HTERT RPE-1 (cell line): ENCODE data around the gene TSEN15.

ENCODE experiments used
- in situ Hi-C: fragments of 300-500 bp; cut with MboI; formaldehyde crosslinking; loops from 4 replicates; pipeline ENCODE4 v1.14.3; 2020; ENCODE audit warnings: low sequenced_read_pairs

The TSEN15 gene

GRCh38 chr1:184051485-184052193 lies at the start of gene TSEN15:
TSS of gene TSEN15 (plus strand) at chr1:184051730. CDS start at chr1:184051756, 26 bp downstream.
- in situ Hi-C loops = no loop called here

- in situ Hi-C loops = no loop called here
Observed at GRCh38 chr1:184002071-184002470, 49.5 kb upstream of the TSEN15 start.

GRCh38 chr1:184004935-184005334 lies 46.6 kb upstream of the TSEN15 start:
- in situ Hi-C loops = no loop called here

- in situ Hi-C loops = no loop called here
Observed at GRCh38 chr1:184005506-184005905, 46.0 kb upstream of the TSEN15 start.

- in situ Hi-C loops = no loop called here
Observed at GRCh38 chr1:184010788-184011187, 40.7 kb upstream of the TSEN15 start.

- in situ Hi-C loops = no loop called here
Observed at GRCh38 chr1:184012187-184012586, 39.3 kb upstream of the TSEN15 start.

- in situ Hi-C loops = no loop called here
Observed at GRCh38 chr1:184014271-184014670, 37.3 kb upstream of the TSEN15 start.

- in situ Hi-C loops = no loop called here
Observed at GRCh38 chr1:184016169-184016568, 35.4 kb upstream of the TSEN15 start.

GRCh38 chr1:184017306-184017705 lies 34.2 kb upstream of the TSEN15 start:
- in situ Hi-C loops = no loop called here

GRCh38 chr1:184018622-184019021 lies 32.9 kb upstream of the TSEN15 start:
- in situ Hi-C loops = no loop called here

- in situ Hi-C loops = no loop called here
Observed at GRCh38 chr1:184019069-184019468, 32.5 kb upstream of the TSEN15 start.

- in situ Hi-C loops = no loop called here
Observed at GRCh38 chr1:184019506-184019905, 32.0 kb upstream of the TSEN15 start.

GRCh38 chr1:184020328-184020727 lies 31.2 kb upstream of the TSEN15 start:
- in situ Hi-C loops = no loop called here

GRCh38 chr1:184020855-184021254 lies 30.7 kb upstream of the TSEN15 start:
- in situ Hi-C loops = no loop called here

GRCh38 chr1:184021728-184022127 lies 29.8 kb upstream of the TSEN15 start:
- in situ Hi-C loops = no loop called here

GRCh38 chr1:184022668-184023067 lies 28.9 kb upstream of the TSEN15 start:
- in situ Hi-C loops = no loop called here

- in situ Hi-C loops = no loop called here
Observed at GRCh38 chr1:184023171-184023570, 28.4 kb upstream of the TSEN15 start.

GRCh38 chr1:184025242-184025675 lies 26.3 kb upstream of the TSEN15 start:
- in situ Hi-C loops = no loop called here

GRCh38 chr1:184027826-184028695 lies 23.5 kb upstream of the TSEN15 start:
- in situ Hi-C loops = no loop called here

GRCh38 chr1:184028854-184029623 lies 22.5 kb upstream of the TSEN15 start:
- in situ Hi-C loops = no loop called here

- in situ Hi-C loops = no loop called here
Observed at GRCh38 chr1:184030433-184031091, 21.0 kb upstream of the TSEN15 start.
